Effector CD8-positive, alpha-beta T cell (primary cell): ENCODE measurements around the gene TTYH2.

Experiments used
- DNase-seq: peaks from one replicate; lab custom pipeline; 2025; lab: John Stamatoyannopoulos, UW

TTYH2 gene

DNA sequence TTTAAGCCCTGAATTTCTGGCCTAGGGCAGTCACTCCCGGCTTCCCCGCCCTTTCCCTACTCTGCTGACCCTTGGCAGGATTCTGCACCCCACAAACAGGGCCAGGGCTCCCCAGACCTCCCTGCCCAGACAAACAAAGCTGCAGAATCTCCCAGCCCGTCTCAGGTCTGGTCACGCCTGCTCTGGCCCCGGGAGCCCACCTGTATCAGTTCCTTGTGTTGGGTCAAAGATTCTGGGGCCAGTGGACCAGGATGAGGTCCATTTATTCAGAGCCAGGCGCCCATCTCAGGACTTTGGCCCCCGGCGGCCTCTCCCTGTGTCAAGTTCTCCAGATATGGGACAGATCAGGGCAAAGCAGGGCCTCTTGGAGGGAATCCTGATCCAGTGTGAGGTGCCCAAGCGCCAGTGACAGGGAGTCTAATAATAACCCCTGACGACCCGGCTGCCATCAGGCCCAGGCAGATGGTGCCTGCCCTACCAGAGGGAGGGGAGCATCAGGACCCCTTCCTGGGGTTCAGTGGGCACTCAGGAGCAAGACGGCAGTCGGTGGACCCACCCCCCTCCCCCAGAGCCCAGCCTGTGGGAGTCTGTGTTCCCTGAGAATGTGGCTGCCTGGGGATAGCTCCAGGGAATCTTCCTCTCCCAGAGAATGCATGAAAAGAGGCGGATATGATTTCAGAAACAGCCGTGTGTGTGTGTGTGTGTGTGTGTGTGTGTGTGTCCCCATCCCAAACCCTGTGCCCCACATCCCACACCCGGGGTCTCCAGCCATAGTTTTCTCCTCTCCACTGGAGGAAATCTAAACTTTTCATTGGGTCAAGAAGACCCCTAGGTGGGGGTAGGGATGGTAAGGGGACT lies 1.3 kb downstream of the TTYH2 start:
- no peak for DNase-seq

- no peak for DNase-seq
These were observed 2.0 kb downstream of the TTYH2 start for GRCh38 chr17:74215342-74215727.

GRCh38 chr17:74216505-74216904 lies 3.1 kb downstream of the TTYH2 start:
- no peak for DNase-seq

GRCh38 chr17:74217037-74217730 lies 3.8 kb downstream of the TTYH2 start:
- no peak for DNase-seq

DNA sequence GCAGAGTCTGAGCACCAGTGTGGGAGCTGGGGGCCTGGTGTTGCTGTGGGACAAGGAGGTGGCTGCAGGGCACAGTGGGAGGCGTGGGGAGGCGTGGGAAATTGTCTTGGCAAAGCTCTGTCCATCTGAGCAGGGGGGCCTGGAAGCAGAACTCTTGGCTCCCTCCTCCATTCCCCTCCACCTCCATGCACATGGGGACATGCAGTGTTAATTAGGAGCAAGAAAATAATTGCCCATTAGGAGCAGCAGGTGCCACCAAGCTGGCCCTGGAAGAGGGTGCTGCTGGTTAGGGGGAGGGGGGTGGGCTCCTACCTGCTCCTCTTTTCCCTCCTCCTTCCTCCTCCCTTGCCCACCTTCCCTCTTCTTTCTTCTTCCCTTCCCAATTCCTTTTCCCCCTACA lies 4.5 kb downstream of the TTYH2 start:
- DNase-seq = no peak

DNA sequence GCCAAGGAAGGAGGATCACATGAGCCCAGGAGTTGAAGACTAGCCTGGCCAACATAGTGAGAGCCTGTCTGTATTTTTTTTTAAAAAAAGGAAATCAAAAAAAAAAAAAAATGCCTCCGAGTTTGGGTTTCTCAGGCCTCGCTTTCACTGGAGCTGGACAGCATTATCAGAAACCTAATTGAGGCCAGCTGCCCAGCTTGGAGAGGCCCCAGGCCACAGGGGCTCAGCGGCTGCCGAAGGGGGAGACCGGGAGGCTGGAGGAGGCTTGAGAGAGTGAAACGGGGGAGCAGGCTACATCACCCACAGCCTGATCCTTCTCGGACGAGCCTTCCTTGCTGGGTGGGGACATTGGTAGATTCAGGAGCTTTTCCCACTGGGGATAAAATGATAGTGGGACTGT lies 5.1 kb downstream of the TTYH2 start:
- no peak for DNase-seq

DNA sequence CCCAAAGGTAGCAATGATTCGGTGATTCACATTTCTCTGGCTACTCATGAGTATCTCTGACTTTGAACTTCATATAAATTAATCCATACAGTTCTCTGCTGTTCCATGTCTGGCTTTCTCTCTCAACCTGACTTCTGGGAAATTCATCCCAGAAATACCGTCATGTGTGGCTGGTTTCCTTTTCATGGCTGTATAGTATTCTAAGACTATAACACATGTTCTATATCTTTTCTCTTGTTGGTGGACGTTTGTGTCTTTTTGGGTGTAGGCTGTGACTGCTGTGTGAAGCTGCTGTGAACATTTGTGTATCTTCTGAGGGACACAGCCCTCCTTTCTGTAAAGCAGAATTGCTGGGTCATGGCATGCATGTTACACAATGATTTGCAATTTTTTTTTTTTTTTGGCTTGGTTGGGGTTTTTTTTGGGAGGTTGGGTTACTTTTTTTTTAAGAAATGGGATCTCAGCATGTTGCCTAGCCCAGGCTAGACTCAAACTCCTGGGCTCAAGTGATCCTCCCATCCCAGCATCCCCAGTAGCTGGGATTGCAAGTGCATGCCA lies 6.3 kb downstream of the TTYH2 start:
- no peak for DNase-seq

DNA sequence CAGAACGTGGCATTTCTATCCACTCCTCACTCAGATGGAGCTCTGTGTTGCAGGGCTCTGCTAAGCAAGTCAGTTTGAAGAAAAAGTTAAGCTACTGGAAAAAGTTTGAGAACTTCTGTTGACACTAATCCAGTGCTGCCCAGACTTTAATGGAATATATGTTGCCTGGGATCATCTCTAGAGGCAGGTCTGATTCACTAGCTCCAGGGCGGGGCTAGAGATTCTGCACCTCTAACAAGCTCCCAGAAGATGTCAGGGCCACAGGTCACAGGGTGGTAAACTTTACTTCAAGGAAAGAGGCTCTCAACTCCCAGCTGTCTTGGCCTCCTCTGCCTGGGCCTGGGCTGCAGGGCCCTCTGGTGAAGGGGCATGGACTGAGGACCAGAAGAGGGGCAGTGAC lies 6.8 kb downstream of the TTYH2 start:
- DNase-seq = no peak

GRCh38 chr17:74220946-74221818 lies 7.8 kb downstream of the TTYH2 start:
- no peak for DNase-seq

DNA sequence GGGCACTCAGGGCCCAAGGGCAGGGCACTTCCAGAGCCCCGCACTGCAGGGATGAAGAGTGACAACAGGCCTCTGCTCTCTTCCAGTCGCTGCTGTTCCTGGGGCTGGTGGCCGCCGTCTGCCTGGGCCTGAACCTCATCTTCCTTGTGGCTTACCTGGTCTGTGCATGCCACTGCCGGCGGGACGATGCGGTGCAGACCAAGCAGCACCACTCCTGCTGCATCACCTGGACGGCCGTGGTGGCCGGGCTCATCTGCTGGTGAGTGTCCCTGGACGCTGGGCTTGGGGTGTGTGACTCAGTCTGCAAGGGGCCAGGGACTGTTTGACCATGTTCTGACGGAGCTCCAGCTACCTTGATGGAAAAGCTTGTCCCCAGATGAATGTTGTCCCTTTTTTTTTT lies 9.0 kb downstream of the TTYH2 start:
- no peak for DNase-seq

DNA sequence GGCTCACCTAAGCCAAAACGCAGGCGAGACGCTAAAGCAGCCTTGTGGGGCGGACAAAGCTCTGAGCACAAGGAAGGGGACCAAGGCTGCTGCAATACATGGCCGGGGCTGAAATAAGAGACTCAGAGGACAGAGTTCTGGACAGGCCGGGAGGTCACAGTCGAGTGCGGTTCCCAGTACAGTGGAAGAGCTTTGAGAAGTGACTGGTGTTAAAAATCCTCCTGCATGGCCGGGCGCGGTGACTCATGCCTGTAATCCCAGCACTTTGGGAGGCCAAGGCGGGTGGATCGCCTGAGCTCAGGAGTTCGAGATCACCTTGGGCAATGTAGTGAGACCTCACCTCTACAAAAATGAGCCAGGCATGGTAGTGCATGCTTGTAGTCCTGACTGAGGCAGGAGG lies 10.5 kb downstream of the TTYH2 start:
- DNase-seq = no peak

DNA sequence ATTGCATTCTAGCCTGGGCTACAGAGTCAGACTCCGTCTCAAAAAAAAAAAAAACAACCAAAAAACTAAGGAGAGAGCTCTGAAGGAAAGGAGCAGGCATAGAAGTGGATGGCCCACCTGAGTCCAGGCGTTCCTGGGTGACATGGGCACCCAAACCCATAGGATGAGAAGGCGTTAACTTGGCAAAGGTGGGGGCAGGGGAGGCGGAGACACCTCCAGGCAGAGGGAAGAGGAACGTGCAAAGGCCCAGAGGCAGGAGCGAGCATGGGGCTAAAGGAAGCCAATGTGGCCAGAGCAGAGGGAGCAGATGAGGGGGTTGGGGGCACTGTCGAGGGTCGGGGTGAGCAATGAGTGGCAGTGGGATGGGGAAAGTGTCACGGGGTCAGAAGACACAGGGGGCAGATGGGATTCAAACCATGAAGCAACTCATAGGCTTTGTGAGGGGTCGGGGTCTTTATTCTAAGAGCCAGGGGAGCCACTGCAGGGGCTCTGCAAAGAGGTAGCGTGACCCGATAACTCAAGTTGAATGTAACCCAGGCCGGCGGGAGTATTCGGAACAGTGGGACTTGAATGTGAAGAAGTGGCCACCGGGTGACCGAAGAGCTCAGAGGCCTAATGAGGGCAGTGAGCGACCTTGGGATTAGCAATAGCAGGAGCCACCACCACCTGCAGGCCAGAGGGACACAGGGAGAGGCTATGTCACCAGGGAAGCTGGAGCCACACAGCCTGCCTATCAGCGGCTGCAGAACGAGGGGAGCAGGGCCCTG lies 11.8 kb downstream of the TTYH2 start:
- DNase-seq = no peak

DNA sequence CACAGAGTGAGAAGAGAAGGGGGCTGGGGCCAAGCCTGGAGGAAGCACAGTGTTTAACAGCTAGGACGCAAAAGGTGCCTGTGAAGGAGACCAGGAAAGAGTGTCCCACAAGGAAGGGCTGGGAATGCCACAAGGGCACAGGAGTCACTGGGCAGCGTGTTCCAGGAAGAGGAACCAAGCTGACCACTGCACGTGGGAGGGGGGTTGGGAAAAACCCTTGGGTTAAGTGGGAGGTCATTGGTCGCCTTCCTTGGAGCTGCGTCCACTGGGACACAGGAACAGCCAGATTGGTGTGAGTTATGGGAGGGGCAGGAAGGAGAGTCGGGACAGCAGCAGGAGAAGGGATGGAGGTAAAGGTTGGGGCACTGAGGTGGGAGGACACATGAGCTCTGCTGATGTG lies 12.9 kb downstream of the TTYH2 start:
- DNase-seq = no peak

DNA sequence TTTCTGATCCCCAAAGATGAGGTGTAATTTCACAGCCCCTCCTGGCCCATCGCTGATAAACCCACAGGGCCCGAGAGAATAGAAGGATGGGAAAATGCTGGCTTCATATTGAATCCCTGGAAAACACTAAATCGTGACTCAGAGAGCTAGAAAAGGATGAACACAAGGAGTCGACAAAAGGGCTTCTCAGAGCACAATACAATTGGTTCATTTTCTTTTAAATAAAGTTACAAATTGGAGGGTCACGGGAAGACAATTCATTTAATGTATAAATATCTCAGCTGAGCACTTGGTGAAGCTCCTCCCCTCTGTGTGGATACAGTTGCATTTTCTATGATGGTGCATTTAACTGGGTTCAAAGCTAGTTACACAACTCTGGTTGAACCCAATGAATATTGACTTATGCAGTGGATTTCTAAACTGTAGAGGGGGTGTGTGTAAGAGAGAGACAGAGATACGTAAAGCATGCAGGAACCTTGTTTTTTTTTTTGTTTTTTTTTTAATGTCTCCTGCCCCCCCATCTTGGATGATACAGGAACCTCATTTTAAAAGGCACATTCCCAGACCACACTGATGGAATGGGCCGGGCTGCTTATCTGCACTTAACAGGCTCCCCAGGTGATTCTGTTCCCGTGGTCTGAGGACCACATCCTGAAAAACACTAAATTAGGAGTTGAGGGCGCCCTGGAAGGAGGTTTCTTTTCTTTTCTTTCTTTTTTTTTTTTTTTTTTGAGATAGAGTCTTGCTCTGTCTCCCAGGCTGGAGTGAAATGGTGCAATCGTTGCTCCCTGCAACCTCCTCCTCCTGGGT lies 14.1 kb downstream of the TTYH2 start:
- DNase-seq = no peak

DNA sequence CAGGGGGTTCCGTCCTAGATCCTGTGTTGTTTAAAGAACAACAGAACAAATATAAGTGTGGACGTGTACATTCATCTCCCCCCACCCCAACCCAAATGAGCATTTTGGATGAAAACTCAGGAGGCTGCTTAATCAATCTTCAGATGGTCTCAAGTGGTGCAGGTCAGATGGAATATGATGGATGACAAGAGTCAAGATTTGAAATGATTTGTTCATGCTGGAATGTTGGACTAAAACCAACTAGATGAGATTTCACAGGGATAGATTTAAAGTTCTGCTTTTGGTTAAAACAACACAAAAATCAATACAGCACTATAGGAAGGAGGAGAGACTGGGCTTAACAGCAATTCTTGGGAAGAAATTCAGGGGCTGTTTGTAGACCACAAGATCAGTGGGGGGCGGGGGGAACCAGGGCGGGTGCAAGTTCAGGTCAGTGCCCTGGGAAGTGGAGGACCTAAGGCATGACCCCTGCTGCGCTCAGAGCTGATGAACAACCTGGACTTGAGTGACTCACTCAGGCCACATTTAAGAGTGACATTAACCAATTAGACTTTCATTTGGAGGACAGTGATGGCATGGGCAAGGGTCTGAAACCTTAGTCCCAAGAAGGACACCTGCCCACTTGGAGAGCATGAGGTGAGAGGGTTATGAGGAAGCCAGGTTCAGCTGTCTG lies 15.1 kb downstream of the TTYH2 start:
- no peak for DNase-seq

DNA sequence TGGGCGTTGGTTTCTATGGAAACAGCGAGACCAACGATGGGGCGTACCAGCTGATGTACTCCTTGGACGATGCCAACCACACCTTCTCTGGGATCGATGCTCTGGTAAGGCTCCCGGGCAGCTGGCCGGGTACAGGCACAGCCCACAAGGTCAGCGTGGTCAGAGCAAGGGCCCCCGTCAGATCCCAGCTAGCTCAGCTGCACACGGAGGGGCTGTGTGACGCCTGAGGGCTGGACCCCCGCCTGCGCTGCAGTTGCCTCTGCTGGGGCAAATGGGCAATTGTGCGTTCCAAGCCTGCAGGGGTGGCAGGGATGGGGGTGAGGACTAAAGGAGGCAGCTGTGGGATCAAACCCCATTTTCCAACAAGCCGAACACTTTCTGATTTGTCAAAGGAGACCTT lies 17.5 kb downstream of the TTYH2 start:
- DNase-seq = no peak

DNA sequence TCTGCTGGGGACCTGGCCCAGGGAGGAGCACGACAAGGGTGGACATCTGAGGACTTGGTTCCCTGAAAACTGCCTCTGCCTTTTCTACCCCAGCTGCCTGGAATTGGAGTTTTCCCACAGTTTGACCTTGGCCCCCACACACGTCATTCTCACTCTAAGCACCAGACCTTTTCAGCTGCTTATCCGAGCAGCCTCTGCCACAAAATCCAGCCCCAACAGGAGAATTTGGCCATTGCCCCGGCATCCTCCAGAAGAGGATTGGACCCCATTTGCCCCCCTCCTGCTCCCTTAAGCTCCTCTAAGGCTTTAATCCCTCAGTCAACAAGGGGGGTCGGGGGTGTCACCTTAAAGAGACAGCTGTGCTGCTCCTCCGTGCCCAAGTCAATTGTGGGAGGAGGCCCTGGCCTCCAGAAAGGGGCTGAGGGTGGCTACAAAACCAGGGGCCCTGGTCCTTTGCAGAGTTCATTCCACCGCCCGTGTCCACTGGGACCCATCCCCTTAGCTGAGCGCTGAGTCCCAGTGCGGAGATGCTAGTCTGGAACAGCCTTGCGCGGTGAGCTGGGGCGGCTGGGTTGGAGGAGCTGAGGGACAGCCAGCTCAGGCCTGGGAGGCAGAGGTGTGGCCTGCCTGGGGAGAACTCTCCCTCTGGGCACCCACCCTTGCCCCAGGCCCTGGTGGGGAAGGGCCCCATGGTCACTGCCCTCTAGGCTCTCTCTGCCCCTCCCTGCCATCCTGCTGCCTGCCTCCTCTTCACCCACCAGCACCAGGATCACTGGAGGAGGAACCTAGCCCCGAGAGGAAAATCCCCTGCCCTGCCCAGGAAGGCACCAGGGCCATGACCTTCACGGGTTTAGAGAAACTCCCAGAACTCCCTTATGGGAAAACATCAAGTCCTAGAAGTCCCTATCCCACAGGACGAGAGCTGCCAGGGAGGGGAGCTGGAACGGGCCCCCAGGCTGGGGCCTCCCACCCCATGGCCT lies 18.8 kb downstream of the TTYH2 start:
- DNase-seq = no peak

DNA sequence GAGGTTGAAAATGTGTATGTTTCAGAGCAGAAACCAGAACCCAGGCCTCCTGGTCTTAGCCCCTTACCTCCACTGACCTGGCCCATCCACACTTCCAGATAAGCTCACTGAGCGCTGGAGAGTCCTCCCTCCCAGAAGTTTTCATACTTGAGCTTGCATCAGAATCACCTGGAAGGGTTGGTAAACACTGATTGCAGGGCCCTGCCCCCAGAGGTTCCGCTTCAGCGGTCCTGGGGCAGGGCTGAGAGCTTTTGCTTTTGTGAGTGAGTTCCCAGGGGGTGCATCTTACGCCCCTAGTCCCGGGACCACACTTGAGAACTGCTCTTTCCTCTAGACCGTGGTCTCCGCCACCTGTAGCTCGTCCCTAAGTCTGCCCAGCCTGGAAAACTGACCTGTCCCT lies 20.6 kb downstream of the TTYH2 start:
- DNase-seq = no peak

DNA sequence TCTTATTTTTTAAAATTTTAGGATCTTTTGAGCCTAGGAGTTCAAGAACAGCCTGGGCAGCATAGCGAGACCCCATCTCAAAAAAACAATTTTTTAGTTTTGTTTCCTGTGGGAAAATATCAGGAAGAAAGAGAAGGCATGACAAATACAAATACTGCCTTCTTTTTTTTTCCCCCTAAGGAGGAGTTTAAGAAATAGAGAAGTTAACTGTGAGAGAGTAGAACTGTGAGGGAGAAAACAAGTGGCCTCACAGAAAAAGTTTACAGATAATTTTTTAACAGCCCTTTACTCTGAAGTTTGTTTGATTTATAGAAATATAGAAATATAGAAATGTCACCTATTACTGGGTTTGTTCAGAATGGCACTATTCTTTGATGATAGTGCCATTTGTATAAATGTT lies 21.1 kb downstream of the TTYH2 start:
- no peak for DNase-seq
